ENCODE results near the gene ZNF581.

ZNF581 gene

GRCh38 chr19:55684946-55685681 lies 41.7 kb downstream of the ZNF581 start:
- DNase-seq: no peak

DNA sequence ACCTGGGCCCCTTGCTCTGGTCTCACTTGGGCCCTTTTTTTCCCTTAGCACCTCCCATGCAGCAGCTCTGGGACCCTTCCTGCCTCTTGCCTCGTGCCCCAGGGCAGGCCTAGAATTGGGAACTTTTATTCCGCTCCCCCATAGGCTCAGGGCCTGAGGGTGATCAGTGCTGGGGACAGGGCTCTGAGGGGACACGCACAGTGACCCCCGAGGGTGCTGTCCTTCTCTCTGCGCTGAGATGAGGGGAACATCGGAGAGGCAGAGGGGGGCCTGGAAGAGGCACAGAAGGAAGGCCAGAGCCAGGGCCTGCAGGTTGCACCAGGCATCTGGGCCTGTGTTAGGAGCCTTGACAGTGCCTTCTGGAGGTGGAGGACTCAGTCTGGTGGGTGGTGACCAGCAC lies 42.3 kb downstream of the ZNF581 start:
- no peak for DNase-seq

- no peak for DNase-seq
Observed at GRCh38 chr19:55686311-55687050, 43.0 kb downstream of the ZNF581 start.

DNA sequence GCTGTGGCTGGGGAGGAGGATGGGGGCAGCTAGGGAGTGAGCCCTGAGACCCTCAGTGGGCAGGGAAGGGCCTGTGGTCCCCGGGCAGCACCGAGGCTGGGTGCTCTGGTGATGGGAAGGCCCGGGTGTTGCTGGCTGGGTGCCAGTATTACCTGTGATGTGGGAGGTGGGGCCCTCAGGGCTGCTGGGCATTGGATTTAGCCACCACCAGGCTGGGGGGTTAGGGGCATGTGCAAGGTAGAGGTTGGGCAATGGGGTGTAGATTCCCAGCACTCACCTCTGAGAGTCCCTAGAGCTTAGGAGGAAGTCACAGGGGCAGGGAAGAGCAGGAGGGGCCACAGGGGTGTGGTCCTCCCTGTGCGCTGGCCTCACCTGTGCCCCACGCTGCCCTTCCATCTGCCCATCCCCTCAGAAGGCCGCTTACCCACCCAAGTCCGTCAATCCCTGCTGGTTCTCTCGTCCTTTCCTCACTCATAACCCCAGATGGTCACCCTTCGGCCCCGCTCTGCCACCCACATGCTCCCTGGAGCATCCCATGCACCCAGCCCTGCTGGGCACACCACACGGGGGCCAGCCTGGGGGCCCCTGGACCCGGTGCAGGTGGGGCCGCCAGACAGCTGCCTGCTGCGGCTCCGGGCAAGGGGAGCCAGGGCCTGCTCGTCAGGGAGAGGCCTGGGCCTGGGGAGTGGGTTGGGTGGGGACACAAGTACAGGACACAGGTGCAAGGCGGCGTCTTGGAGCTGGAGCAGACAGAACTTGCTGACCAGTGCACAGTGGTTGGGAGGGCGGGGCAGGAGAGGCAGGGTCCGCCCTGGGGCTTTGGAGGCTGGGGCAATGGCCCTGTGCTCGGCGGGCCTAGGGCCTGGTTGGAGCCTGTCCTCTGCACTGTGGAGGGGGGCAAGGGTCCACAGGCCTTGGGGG lies 44.1 kb downstream of the ZNF581 start:
- DNase-seq: no peak

DNA sequence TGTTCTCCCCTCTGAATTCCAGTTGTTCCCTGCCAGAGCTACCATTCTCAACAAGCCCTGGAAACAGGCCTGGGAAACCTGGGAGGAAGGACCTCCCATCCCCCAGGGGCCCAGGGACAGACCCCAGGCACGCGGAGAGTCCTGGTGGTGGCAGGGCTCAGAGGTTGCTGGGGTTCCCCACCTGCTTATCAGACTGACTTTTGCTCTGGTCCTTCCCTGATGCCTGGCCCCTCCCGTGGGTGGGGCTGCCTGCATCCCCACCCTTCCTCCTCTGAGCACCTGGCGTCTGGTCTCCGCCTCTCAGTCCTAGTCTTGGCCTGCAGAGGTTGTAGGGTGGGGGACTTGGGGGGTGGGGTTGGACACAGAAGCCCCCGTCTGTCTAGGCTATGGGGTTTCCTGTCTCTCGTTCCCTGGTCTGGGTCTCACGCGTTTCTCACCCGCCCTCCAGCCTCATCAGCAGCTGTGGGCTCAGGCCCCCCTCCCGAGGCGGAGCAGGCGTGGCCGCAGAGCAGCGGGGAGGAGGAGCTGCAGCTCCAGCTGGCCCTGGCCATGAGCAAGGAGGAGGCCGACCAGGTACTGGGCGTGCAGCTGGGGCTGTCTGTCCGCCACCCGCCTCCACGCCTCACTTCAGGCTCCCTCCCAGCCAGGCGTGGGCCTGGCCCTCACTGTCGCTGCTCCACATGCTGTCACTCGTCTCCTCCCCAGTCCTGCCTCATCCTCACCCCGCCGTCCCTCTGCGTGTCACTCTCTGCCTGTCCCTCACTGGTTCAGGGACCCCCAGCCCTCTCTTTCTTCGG lies 45.2 kb downstream of the ZNF581 start:
- DNase-seq: no peak

- no peak for DNase-seq
Observed at GRCh38 chr19:55689411-55690108, 46.1 kb downstream of the ZNF581 start.

DNA sequence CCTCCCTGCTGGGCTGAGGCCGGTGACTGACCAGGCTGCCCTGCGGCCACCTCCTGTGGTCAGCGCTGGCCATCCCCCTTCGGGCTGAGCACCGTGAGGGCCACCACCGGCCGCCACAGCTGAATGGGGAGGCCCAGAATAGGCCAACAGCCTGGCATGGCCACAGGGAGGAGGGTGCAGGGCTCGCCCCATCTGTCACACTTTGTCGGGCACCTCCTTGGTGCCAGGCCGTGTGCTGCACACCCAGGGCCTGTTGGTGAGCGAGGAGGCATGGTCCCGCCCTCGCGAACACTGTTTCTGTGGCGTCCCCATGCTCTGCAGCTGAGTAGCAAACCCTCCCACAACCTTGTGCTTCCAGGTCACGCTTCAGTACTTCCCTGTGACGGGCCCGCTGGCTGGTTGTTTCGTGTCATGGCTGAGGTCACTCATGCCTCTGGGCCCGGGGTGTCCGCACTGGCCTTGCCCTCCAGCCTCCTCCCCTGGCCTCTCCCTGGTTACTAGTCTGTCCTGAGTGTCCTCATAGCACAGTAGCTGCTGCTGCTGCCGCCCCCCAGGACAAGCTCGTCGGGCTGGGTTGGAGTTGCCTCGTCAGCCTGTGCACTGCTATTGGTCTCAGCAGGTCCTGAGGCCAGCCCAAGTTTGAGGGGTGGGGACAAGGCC lies 46.8 kb downstream of the ZNF581 start:
- no peak for DNase-seq

GRCh38 chr19:55690769-55691545 lies 47.5 kb downstream of the ZNF581 start:
- no peak for DNase-seq

GRCh38 chr19:55691561-55692481 lies 48.4 kb downstream of the ZNF581 start:
- no peak for DNase-seq

DNA sequence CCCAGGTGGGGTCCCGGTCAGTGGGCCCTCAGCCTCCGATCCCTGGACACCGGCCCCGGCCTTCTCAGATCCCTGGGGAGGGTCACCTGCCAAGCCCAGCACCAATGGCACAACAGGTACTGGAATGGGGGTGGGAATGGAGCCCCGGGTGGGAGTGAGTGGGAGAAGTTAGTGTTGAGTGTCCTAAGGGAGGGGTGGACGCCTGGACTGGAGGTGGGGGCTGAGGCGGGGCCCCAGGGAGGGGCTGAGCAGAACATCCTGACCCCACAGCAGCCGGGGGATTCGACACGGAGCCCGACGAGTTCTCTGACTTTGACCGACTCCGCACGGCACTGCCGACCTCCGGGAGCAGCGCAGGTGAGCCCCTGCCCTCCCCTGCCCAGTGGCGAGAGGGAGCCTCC lies 49.2 kb downstream of the ZNF581 start:
- DNase-seq: no peak

- DNase-seq: no peak
Observed at GRCh38 chr19:55693336-55693974, 50.0 kb downstream of the ZNF581 start.

GRCh38 chr19:55694241-55694655 lies 50.8 kb downstream of the ZNF581 start:
- DNase-seq: no peak

- DNase-seq: no peak
Observed at GRCh38 chr19:55694656-55695491, 51.4 kb downstream of the ZNF581 start.

All from GDM1 (cell line).